HCT116 (cell line): Measurements from ENCODE around the gene KLRD1. TPM values are rescaled to one million over a fixed set of nuclear protein-coding genes. Genes with fewer than 3 reads are reported as not detected.
"Not testable (repeated sequence)": the region's sequence is repeated elsewhere in the genome, so short reads cannot be mapped to it uniquely, and the experiment has no call there.

Experiments
- ATAC-seq: fragments of 200-7000 bp; cut with Tn5 transposase; 2 replicates; pipeline ENCODE4 v1.9.1; 2020; ENCODE audit warnings: mild to moderate bottlenecking, moderate library complexity
- BruUV-seq: library from RNA; stranded (reverse); fragments of 400-500 nt; replicated peaks from 2 replicates; lab custom pipeline; 2021; lab: Mats Ljungman, UMichigan
- CTCF ChIA-PET: fragments of 300-600 bp; sonication (Branson Sonifier 250); formaldehyde crosslinking; loops from one replicate; lab custom pipeline; 2021; ENCODE audit warnings: antibody characterized with exemption; lab: Charles Lee
- POLR2A ChIA-PET: fragments of 300-600, 350-600 bp; sonication (Branson Sonifier 250); formaldehyde crosslinking; loops from one replicate; lab custom pipeline; 2021; ENCODE audit warnings: antibody characterized with exemption; lab: Charles Lee
- RAD21 ChIA-PET, 2 experiments: fragments of 300-600 bp; sonication (Branson Sonifier 250); formaldehyde crosslinking; loops; one replicate each; lab custom pipeline; 2023; ENCODE audit warnings: low total read pairs in 2 of 2; ENCODE audit not compliant: uncharacterized antibody in 2 of 2, unreplicated experiment in 2 of 2, low non-redundant PET in 1 of 2; lab: Charles Lee
- DNase-seq: peaks from one replicate; pipeline ENCODE4 v3.0.0-alpha.2; 2010; ENCODE audit warnings: low read depth, low spot score
- H2AFZ ChIP-seq: fragments of 200-600 bp; shearing (Covaris generic), sonication (generic); 2 replicates; pipeline ENCODE4 v1.6.1; 2017; ENCODE audit warnings: low read depth, mixed run types, mixed read lengths, antibody characterized with exemption, low read length; ENCODE audit not compliant: poor library complexity, severe bottlenecking
- H3K27ac ChIP-seq: 2 replicates; pipeline ENCODE4 v1.5.1; 2012; ENCODE audit warnings: low read depth, low read length
- H3K27me3 ChIP-seq: fragments of 200-600 bp; sonication (generic); 2 replicates; pipeline ENCODE4 v1.6.1; 2016; ENCODE audit warnings: mixed run types, low read length, mixed read lengths; ENCODE audit not compliant: insufficient read depth
- H3K36me3 ChIP-seq, 2 experiments: fragments of 200-500 bp in 1 of 2; fragments of 200-600 bp in 1 of 2; sonication (Bioruptor generic) in 1 of 2; sonication (generic) in 1 of 2; 2 replicates each; pipeline versions ENCODE4 v1.5.1 to v1.6.1; 2014 to 2016; ENCODE audit warnings: low read length in 2 of 2, inconsistent platforms in 1 of 2, mixed read lengths in 1 of 2, mixed run types in 1 of 2; ENCODE audit not compliant: insufficient read depth in 2 of 2, control insufficient read depth in 1 of 2
- H3K4me1 ChIP-seq, 2 experiments: fragments of 200-600 bp in 1 of 2; sonication (generic) in 1 of 2; 2 replicates each; pipeline versions ENCODE4 v1.5.1 to v1.6.1; 2012 to 2017; ENCODE audit warnings: low read length in 2 of 2, inconsistent platforms in 1 of 2, mild to moderate bottlenecking in 1 of 2, mixed read lengths in 1 of 2, mixed run types in 1 of 2, moderate library complexity in 1 of 2; ENCODE audit not compliant: insufficient read depth in 2 of 2, control insufficient read depth in 1 of 2
- H3K4me2 ChIP-seq: fragments of 200-600 bp; sonication (generic); 2 replicates; pipeline ENCODE4 v1.6.1; 2017; ENCODE audit warnings: mixed run types, low read length, mixed read lengths
- H3K4me3 ChIP-seq, 2 experiments: fragments of 200-600 bp in 1 of 2; sonication (generic) in 1 of 2; replicated peaks in 1 of 2; 2 replicates each; pipeline ENCODE4 v1.5.1; 2011 to 2016; ENCODE audit warnings: low read length in 2 of 2, control low read depth in 1 of 2, low read depth in 1 of 2, mild to moderate bottlenecking in 1 of 2, mixed read lengths in 1 of 2, mixed run types in 1 of 2
- H3K79me2 ChIP-seq: fragments of 200-600 bp; sonication (generic); 2 replicates; pipeline ENCODE4 v1.6.1; 2017; ENCODE audit warnings: mild to moderate bottlenecking, mixed run types, low read length, moderate library complexity, mixed read lengths; ENCODE audit not compliant: insufficient read depth
- H3K9ac ChIP-seq: fragments of 200-600 bp; sonication (generic); 2 replicates; pipeline ENCODE4 v1.6.1; 2016; ENCODE audit warnings: low read length, mixed read lengths
- H3K9me2 ChIP-seq: fragments of 200-600 bp; sonication (generic), shearing (Covaris generic); 2 replicates; pipeline ENCODE4 v1.6.1; 2017; ENCODE audit warnings: mixed run types, mild to moderate bottlenecking, moderate library complexity; ENCODE audit not compliant: insufficient read depth
- H3K9me3 ChIP-seq, 2 experiments: fragments of 200-500 bp in 1 of 2; fragments of 200-600 bp in 1 of 2; sonication (Bioruptor generic) in 1 of 2; sonication (generic) in 1 of 2; 2 replicates each; pipeline ENCODE4 v1.6.1; 2014 to 2017; ENCODE audit warnings: low read length in 2 of 2, mixed read lengths in 2 of 2, inconsistent platforms in 1 of 2, low read depth in 1 of 2, mild to moderate bottlenecking in 1 of 2, mixed run types in 1 of 2, moderate library complexity in 1 of 2; ENCODE audit not compliant: control insufficient read depth in 1 of 2, insufficient read depth in 1 of 2
- H4K20me1 ChIP-seq: fragments of 200-600 bp; sonication (generic), shearing (Covaris generic); 2 replicates; pipeline ENCODE4 v1.6.1; 2017; ENCODE audit warnings: mixed run types, mild to moderate bottlenecking, moderate library complexity; ENCODE audit not compliant: insufficient read depth
- CTCF ChIP-seq, 3 experiments: fragments of 200-600 bp in 1 of 3; sonication (generic) in 1 of 3; IDR thresholded peaks in 2 of 3; conservative IDR thresholded peaks in 1 of 3; 2 replicates each; pipeline ENCODE4 v1.5.1; 2012 to 2017; ENCODE audit warnings: low read depth in 2 of 3, low read length in 2 of 3, antibody characterized with exemption in 1 of 3, borderline replicate concordance in 1 of 3, control low read depth in 1 of 3, mild to moderate bottlenecking in 1 of 3, mixed read lengths in 1 of 3, mixed run types in 1 of 3, moderate library complexity in 1 of 3; ENCODE audit not compliant: insufficient read depth in 1 of 3
- ELF1 ChIP-seq: IDR thresholded peaks from 2 replicates; pipeline ENCODE4 v1.6.1; 2012; ENCODE audit warnings: low read depth, borderline replicate concordance
- ZFX ChIP-seq: fragments of 450-650 bp; IDR thresholded peaks from 2 replicates; pipeline ENCODE4 v1.6.1; 2017
- intact Hi-C: fragments of 100-400 bp; cut with micrococcal nuclease; formaldehyde crosslinking; loops from 2 replicates; pipeline ENCODE4 v1.10.0; 2022
- total RNA-seq: library from RNA; stranded (reverse); gene quantifications from one replicate; pipeline ENCODE4 v1.2.1, GENCODE V29; 2021; ENCODE audit not compliant: unreplicated experiment

Gene KLRD1
- total RNA-seq, 1 experiment from 2014 or later: 0.27 TPM

GRCh38 chr12:10341892-10342509, 34.3 kb downstream of the KLRD1 start:
- intact Hi-C loops: no loop called here

GRCh38 chr12:10351457-10351856, 43.8 kb downstream of the KLRD1 start:
- H3K79me2 ChIP-seq, H3K4me3 ChIP-seq, H3K9me2 ChIP-seq, H3K4me2 ChIP-seq, H4K20me1 ChIP-seq, H3K27ac ChIP-seq, DNase-seq, H3K9ac ChIP-seq, CTCF ChIA-PET, H3K9me3 ChIP-seq, H2AFZ ChIP-seq, intact Hi-C loops, POLR2A ChIA-PET, ATAC-seq, H3K36me3 ChIP-seq, H3K27me3 ChIP-seq, BruUV-seq, RAD21 ChIA-PET: not testable (repeated sequence)
- H3K4me1 ChIP-seq: peaks cover 7 to 17% of the 10 kb centered on the region in 2 experiments

More at GRCh38 chr12:10341892-10342509, 34.3 kb downstream of the KLRD1 start:
- CTCF ChIA-PET: no interaction called here
- no peaks in the 10 kb centered on the region for H4K20me1 ChIP-seq
- no peaks in the 10 kb centered on the region for H3K9me2 ChIP-seq
- H2AFZ ChIP-seq: no peak overlapping the region
- no peak overlapping the region for H3K27ac ChIP-seq
- no peak overlapping the region for H3K4me3 ChIP-seq
- H3K9ac ChIP-seq: no peak overlapping the region
- DNase-seq (no peak), ATAC-seq (no peak)
- peaks cover 3 to 4% of the 10 kb centered on the region in 2 experiments; a peak in 1 of 4 replicates for H3K9me3 ChIP-seq
- TF ChIP-seq ELF1: no peak
- TF ChIP-seq CTCF (IDR thresholded peaks at IDR 0.05 in 2 of 3, conservative IDR thresholded peaks at IDR 0.05 in 1 of 3; ENCODE audit: borderline replicate concordance in 1 of 3, insufficient read depth in 1 of 3, low read depth in 2 of 3, low read length in 2 of 3): no peak
- no peak for TF ChIP-seq ZFX
- peaks cover 15 to 20% of the 10 kb centered on the region in 2 experiments for H3K4me1 ChIP-seq
- H3K36me3 ChIP-seq: no peaks in the 10 kb centered on the region
- no peaks in the 10 kb centered on the region for H3K79me2 ChIP-seq
- no peaks in the 10 kb centered on the region for H3K27me3 ChIP-seq
- H3K4me2 ChIP-seq: no peak overlapping the region
- BruUV-seq: no TSS peak
- POLR2A ChIA-PET: no interaction called here
- RAD21 ChIA-PET: no interaction called here
